WTC11 (cell line): Measurements from ENCODE around the gene GPR153. TPM values are rescaled to one million over a fixed set of nuclear protein-coding genes. Genes with fewer than 3 reads are reported as not detected.

Experiments
- ATAC-seq: fragments of 200-7000 bp; cut with Tn5 transposase; 2 replicates; pipeline ENCODE4 v1.10.0; 2021; ENCODE audit warnings: mild to moderate bottlenecking, moderate library complexity
- CTCF ChIA-PET: fragments of 300-600 bp; sonication (Branson Sonifier 250); formaldehyde crosslinking; loops from one replicate; lab custom pipeline; 2021; ENCODE audit warnings: antibody characterized with exemption; lab: Charles Lee
- POLR2A ChIA-PET: fragments of 350-600 bp; sonication (Branson Sonifier 250); formaldehyde crosslinking; loops from one replicate; lab custom pipeline; 2021; ENCODE audit warnings: antibody characterized with exemption; lab: Charles Lee
- DNase-seq: peaks from one replicate; pipeline ENCODE4 v3.0.0; 2021; ENCODE audit warnings: low spot score
- H3K27ac Mint-ChIP-seq: 2 replicates; pipeline ENCODE4 v1.8.0; 2021; ENCODE audit warnings: mixed read lengths
- H3K27me3 Mint-ChIP-seq: 2 replicates; pipeline ENCODE4 v1.8.0; 2021; ENCODE audit warnings: low read depth, mild to moderate bottlenecking, moderate library complexity, mixed read lengths
- H3K36me3 Mint-ChIP-seq: 2 replicates; pipeline ENCODE4 v1.8.0; 2021; ENCODE audit warnings: mixed read lengths
- H3K4me1 Mint-ChIP-seq: 2 replicates; pipeline ENCODE4 v1.8.0; 2022; ENCODE audit warnings: mixed read lengths
- H3K4me3 Mint-ChIP-seq: 2 replicates; pipeline ENCODE4 v1.8.0; 2021; ENCODE audit warnings: mild to moderate bottlenecking, moderate library complexity, mixed read lengths
- H3K9me3 Mint-ChIP-seq: 2 replicates; pipeline ENCODE4 v1.8.0; 2021; ENCODE audit warnings: mixed read lengths
- E2F1 ChIP-seq: sonication (generic); formaldehyde crosslinking; IDR thresholded peaks from 2 replicates; pipeline ENCODE4 v1.8.0; 2022; ENCODE audit warnings: mild to moderate bottlenecking, missing genetic modification reagents
- E2F5 ChIP-seq: sonication (generic); formaldehyde crosslinking; IDR thresholded peaks from 2 replicates; pipeline ENCODE4 v1.8.1; 2022; ENCODE audit warnings: mild to moderate bottlenecking, moderate library complexity, missing genetic modification reagents
- ELF4 ChIP-seq: sonication (generic); formaldehyde crosslinking; IDR thresholded peaks from 2 replicates; pipeline ENCODE4 v1.8.1; 2022; ENCODE audit warnings: low read depth, mild to moderate bottlenecking, moderate library complexity, missing genetic modification reagents
- ETV6 ChIP-seq: sonication (generic); formaldehyde crosslinking; IDR thresholded peaks from 2 replicates; pipeline ENCODE4 v1.8.1; 2022; ENCODE audit warnings: mild to moderate bottlenecking, missing genetic modification reagents
- FOXK1 ChIP-seq: sonication (generic); formaldehyde crosslinking; IDR thresholded peaks from 2 replicates; pipeline ENCODE4 v1.8.0; 2022; ENCODE audit warnings: mild to moderate bottlenecking, moderate library complexity, missing genetic modification reagents
- HMGA2 ChIP-seq: fragments of 250-450 bp; sonication (Bioruptor Pico); IDR thresholded peaks from 2 replicates; pipeline ENCODE4 v1.4.0; 2021; ENCODE audit warnings: mild to moderate bottlenecking, moderate library complexity
- IRF2 ChIP-seq: sonication (generic); formaldehyde crosslinking; IDR thresholded peaks from 2 replicates; pipeline ENCODE4 v1.8.0; 2022; ENCODE audit warnings: low read depth, missing genetic modification reagents, borderline replicate concordance
- JUN ChIP-seq: sonication (generic); formaldehyde crosslinking; IDR thresholded peaks from 2 replicates; pipeline ENCODE4 v1.8.0; 2023; ENCODE audit warnings: mild to moderate bottlenecking, missing genetic modification reagents
- NFE2L1 ChIP-seq: sonication (generic); formaldehyde crosslinking; IDR thresholded peaks from 2 replicates; pipeline ENCODE4 v1.8.1; 2023; ENCODE audit warnings: missing genetic modification reagents
- NR1H2 ChIP-seq: sonication (generic); formaldehyde crosslinking; IDR thresholded peaks from 2 replicates; pipeline ENCODE4 v1.9.0; 2021; ENCODE audit warnings: mild to moderate bottlenecking, moderate library complexity, missing genetic modification reagents
- NR3C1 ChIP-seq: sonication (generic); formaldehyde crosslinking; conservative IDR thresholded peaks from 2 replicates; pipeline ENCODE4 v1.8.1; 2023; ENCODE audit warnings: low read depth, mild to moderate bottlenecking, missing genetic modification reagents
- SP1 ChIP-seq: sonication (generic); formaldehyde crosslinking; conservative IDR thresholded peaks from 2 replicates; pipeline ENCODE4 v1.8.1; 2022; ENCODE audit warnings: missing genetic modification reagents
- TCF7 ChIP-seq: sonication (generic); formaldehyde crosslinking; IDR thresholded peaks from 2 replicates; pipeline ENCODE4 v1.8.0; 2022; ENCODE audit warnings: mild to moderate bottlenecking, low read depth, missing genetic modification reagents, moderate library complexity
- TEAD4 ChIP-seq: sonication (generic); formaldehyde crosslinking; IDR thresholded peaks from 2 replicates; pipeline ENCODE4 v1.8.0; 2022; ENCODE audit warnings: mild to moderate bottlenecking, missing genetic modification reagents
- TP53 ChIP-seq: sonication (generic); formaldehyde crosslinking; IDR thresholded peaks from 2 replicates; pipeline ENCODE4 v1.8.1; 2023; ENCODE audit warnings: mild to moderate bottlenecking, missing genetic modification reagents
- USF2 ChIP-seq: sonication (generic); formaldehyde crosslinking; IDR thresholded peaks from 2 replicates; pipeline ENCODE4 v1.8.1; 2023; ENCODE audit warnings: mild to moderate bottlenecking, missing genetic modification reagents, moderate library complexity
- ZMAT4 ChIP-seq: fragments of 250-450 bp; sonication (Bioruptor Pico); IDR thresholded peaks from 2 replicates; pipeline ENCODE4 v1.9.0; 2021; ENCODE audit warnings: mild to moderate bottlenecking
- ZNF121 ChIP-seq: sonication (generic); formaldehyde crosslinking; IDR thresholded peaks from 2 replicates; pipeline ENCODE4 v1.8.0; 2023; ENCODE audit warnings: missing genetic modification reagents
- ZNF263 ChIP-seq: sonication (generic); formaldehyde crosslinking; IDR thresholded peaks from 2 replicates; pipeline ENCODE4 v1.8.1; 2022; ENCODE audit warnings: low read depth, mild to moderate bottlenecking, moderate library complexity, missing genetic modification reagents
- total RNA-seq: library from RNA; stranded (reverse); gene quantifications from 3 replicates; pipeline ENCODE4 v1.2.3, GENCODE V29; 2021

The GPR153 gene
- total RNA-seq, 1 experiment from 2014 or later = 13.4 TPM

- H3K4me1 Mint-ChIP-seq = peaks cover 9% of the 10 kb centered on the region
- H3K36me3 Mint-ChIP-seq = no peaks in the 10 kb centered on the region
- no peak for TF ChIP-seq TP53 (CRISPR knock-in tag)
- TF ChIP-seq IRF2 (CRISPR knock-in tag) = no peak
- no peak for TF ChIP-seq NR1H2 (CRISPR knock-in tag)
- no peak for TF ChIP-seq ETV6 (CRISPR knock-in tag)
- TF ChIP-seq ZMAT4 = no peak
- TF ChIP-seq, all 79 proteins: peak for 0
- DNase-seq (no peak), ATAC-seq (no peak)
- Mint-ChIP-seq H3K4me3 (no peak overlapping the region), H3K27ac (no peak overlapping the region), H3K9me3 (no peaks in the 10 kb centered on the region), H3K27me3 (peaks cover 21% of the 10 kb centered on the region)
- POLR2A ChIA-PET = no interaction called here
- CTCF ChIA-PET = interaction anchor here (14.8 kb wide), 1 partner anchor 9 kb away, joined by 164 read pairs; no protein-coding TSS in a partner anchor
Measured at GRCh38 chr1:6257541-6258069, 3.3 kb downstream of the GPR153 start.

GRCh38 chr1:6256645-6257044, 4.3 kb downstream of the GPR153 start:
- ATAC-seq = no peak
- TF ChIP-seq NR3C1 (no peak), E2F1 (CRISPR knock-in tag) (no peak), ZMAT4 (no peak)
- H3K36me3 Mint-ChIP-seq = no peaks in the 10 kb centered on the region
- peaks cover 4% of the 10 kb centered on the region; the same call in 1 of the 2 replicates for H3K4me1 Mint-ChIP-seq
- H3K9me3 Mint-ChIP-seq = no peaks in the 10 kb centered on the region
- no peak overlapping the region for H3K4me3 Mint-ChIP-seq
- peaks cover 23% of the 10 kb centered on the region for H3K27me3 Mint-ChIP-seq
- no peak for DNase-seq
- ChIA-PET CTCF (interaction anchor here (14.8 kb wide), 1 partner anchor 8 kb away, joined by 164 read pairs; no protein-coding TSS in a partner anchor), POLR2A (no interaction called here)
- H3K27ac Mint-ChIP-seq = no peak overlapping the region

- Mint-ChIP-seq H3K4me1 (peaks cover 4% of the 10 kb centered on the region; the same call in 1 of the 2 replicates), H3K4me3 (no peak overlapping the region), H3K27me3 (peaks cover 40% of the 10 kb centered on the region), H3K27ac (no peak overlapping the region), H3K9me3 (no peaks in the 10 kb centered on the region), H3K36me3 (no peaks in the 10 kb centered on the region)
- ATAC-seq (no peak), DNase-seq (no peak)
- TF ChIP-seq HMGA2 (CRISPR knock-in tag) = no peak
- TF ChIP-seq TEAD4 (CRISPR knock-in tag) = no peak
- TF ChIP-seq ZNF121 (CRISPR knock-in tag) = no peak
- TF ChIP-seq SP1 (CRISPR knock-in tag) = no peak
- no peak for TF ChIP-seq FOXK1 (CRISPR knock-in tag)
- no peak for TF ChIP-seq USF2
- no peak for TF ChIP-seq TCF7 (CRISPR knock-in tag)
- TF ChIP-seq JUN (CRISPR knock-in tag) = no peak
- TF ChIP-seq ZNF263 (CRISPR knock-in tag) = no peak
- no peak for TF ChIP-seq ELF4 (CRISPR knock-in tag)
- no peak for TF ChIP-seq NFE2L1
- TF ChIP-seq E2F5 (CRISPR knock-in tag) = no peak
- ChIA-PET CTCF (interaction anchor here (1.2 to 14.8 kb wide), 3 partner anchors 6 to 16 kb away, joined by 4 to 164 read pairs (median 4); no protein-coding TSS in a partner anchor), POLR2A (no interaction called here)
Measured at GRCh38 chr1:6254691-6255090, 6.2 kb downstream of the GPR153 start.
